ENCODE data around the gene ST13. TPM values are rescaled to one million over a fixed set of nuclear protein-coding genes. Genes with fewer than 3 reads are reported as not detected.

The ST13 gene
- total RNA-seq, 1 experiment from 2014 or later: 301 TPM

- no peaks in the 10 kb centered on the region for H4K20me1 ChIP-seq (ENCODE audit: insufficient read depth)
- H3K4me1 ChIP-seq (ENCODE audit: control insufficient read depth in 1 of 2, insufficient read depth in 2 of 2, low read length in 2 of 2): no peaks in the 10 kb centered on the region
- ATAC-seq: no peak
- no peak overlapping the region for H2AFZ ChIP-seq (ENCODE audit: low read depth, low read length, poor library complexity, severe bottlenecking)
- ChIA-PET POLR2A (no interaction called here), CTCF (no interaction called here), RAD21 (ENCODE audit: low non-redundant PET in 1 of 2, low total read pairs in 2 of 2, uncharacterized antibody in 2 of 2, unreplicated experiment in 2 of 2) (no interaction called here)
- H3K79me2 ChIP-seq (ENCODE audit: insufficient read depth, low read length): peaks cover 45% of the 10 kb centered on the region
- no peak overlapping the region for H3K4me2 ChIP-seq (ENCODE audit: low read length)
- intact Hi-C loops (cut with micrococcal nuclease): no loop called here
- no peaks in the 10 kb centered on the region for H3K9me2 ChIP-seq (ENCODE audit: insufficient read depth)
- TF ChIP-seq ZFX (IDR thresholded peaks at IDR 0.05) (no peak), ZBTB33 (IDR thresholded peaks at IDR 0.05; ENCODE audit: extremely low read depth, insufficient replicate concordance, low read length) (no peak), CBX3 (IDR thresholded peaks at IDR 0.05; ENCODE audit: low read depth) (no peak), SP1 (IDR thresholded peaks at IDR 0.05; ENCODE audit: low read depth) (no peak), RAD21 (IDR thresholded peaks at IDR 0.05; ENCODE audit: low read depth) (no peak), EZH2 (IDR thresholded peaks at IDR 0.05) (no peak), MAX (IDR thresholded peaks at IDR 0.05) (no peak), TCF7L2 (IDR thresholded peaks at IDR 0.05; ENCODE audit: borderline replicate concordance, extremely low read depth, insufficient read depth, insufficient read length) (no peak), ATF3 (IDR thresholded peaks at IDR 0.05) (no peak), ZNF274 (IDR thresholded peaks at IDR 0.05; ENCODE audit: low read depth, low read length) (no peak), EZH2phosphoT487 (IDR thresholded peaks at IDR 0.05; ENCODE audit: borderline replicate concordance) (no peak), FOSL1 (IDR thresholded peaks at IDR 0.05; ENCODE audit: low read depth) (no peak), YY1 (IDR thresholded peaks at IDR 0.05; ENCODE audit: extremely low read depth, insufficient replicate concordance, low read depth, low read length) (no peak), SIN3A (IDR thresholded peaks at IDR 0.05; ENCODE audit: low read depth) (no peak), POLR2AphosphoS5 (IDR thresholded peaks at IDR 0.05; ENCODE audit: low read depth, low read length) (no peak), JUND (IDR thresholded peaks at IDR 0.05) (no peak), REST (IDR thresholded peaks at IDR 0.05; ENCODE audit: low read depth) (no peak), CTCF (IDR thresholded peaks at IDR 0.05 in 2 of 3, conservative IDR thresholded peaks at IDR 0.05 in 1 of 3; ENCODE audit: borderline replicate concordance in 1 of 3, insufficient read depth in 1 of 3, low read depth in 2 of 3, low read length in 2 of 3) (no peak), EGR1 (IDR thresholded peaks at IDR 0.05; ENCODE audit: low read depth) (no peak), ELF1 (IDR thresholded peaks at IDR 0.05; ENCODE audit: borderline replicate concordance, low read depth) (no peak)
- no peaks in the 10 kb centered on the region for H3K9me3 ChIP-seq (ENCODE audit: control insufficient read depth in 1 of 2, insufficient read depth in 1 of 2, low read depth in 1 of 2, low read length in 2 of 2)
- DNase-seq (ENCODE audit: low read depth, low spot score): no peak
- H3K36me3 ChIP-seq (ENCODE audit: control insufficient read depth in 1 of 2, insufficient read depth in 2 of 2, low read length in 2 of 2): no peaks in the 10 kb centered on the region
- no peak overlapping the region for H3K9ac ChIP-seq (ENCODE audit: low read length)
- no TSS peak for BruUV-seq (replicated peaks)
- no peak overlapping the region for H3K27ac ChIP-seq (ENCODE audit: low read depth, low read length)
- no peaks in the 10 kb centered on the region for H3K27me3 ChIP-seq (ENCODE audit: insufficient read depth, low read length)
- H3K4me3 ChIP-seq (replicated peaks in 1 of 2; ENCODE audit: low read depth in 1 of 2, low read length in 2 of 2): no peak overlapping the region
These were observed 51.2 kb downstream of the ST13 start for GRCh38 chr22:40805239-40805638.

Measured in HCT116 (cell line).